Upper lobe of left lung (tissue), 6 donors: ENCODE results near the gene STAT5B. TPM values are rescaled to one million over a fixed set of nuclear protein-coding genes. Genes with fewer than 3 reads are reported as not detected.

Experiments
- ATAC-seq, 2 donors: fragments of 200-7000 bp; cut with Tn5 transposase; one replicate each; pipeline ENCODE4 v1.9.1; 2022; ENCODE audit warnings: mild to moderate bottlenecking in 2 of 2, moderate library complexity in 2 of 2; ENCODE audit not compliant: low FRiP score in 2 of 2
- DNase-seq, 2 donors: peaks; one replicate each; pipeline ENCODE4 v3.0.0-alpha.2; 2019 to 2020
- H3K27ac ChIP-seq, 4 donors: fragments of 200-600 bp; sonication (generic); one replicate each; pipeline ENCODE4 v1.5.1; 2016 to 2019
- H3K27me3 ChIP-seq, 4 donors: fragments of 200-600 bp; sonication (generic); one replicate each; pipeline ENCODE4 v1.5.1; 2017 to 2019
- H3K36me3 ChIP-seq, 4 donors: fragments of 200-600 bp; sonication (generic); one replicate each; pipeline ENCODE4 v1.5.1; 2016 to 2019
- H3K4me1 ChIP-seq, 4 donors: fragments of 200-600 bp; sonication (generic); one replicate each; pipeline ENCODE4 v1.5.1; 2018 to 2019
- H3K4me3 ChIP-seq, 4 donors: fragments of 200-600 bp; sonication (generic); one replicate each; pipeline ENCODE4 v1.5.1; 2017 to 2019; ENCODE audit warnings: mild to moderate bottlenecking in 2 of 4, moderate library complexity in 1 of 4
- H3K9me3 ChIP-seq, 4 donors: fragments of 200-600 bp; sonication (generic); one replicate each; pipeline ENCODE4 v1.5.1; 2018 to 2019
- CTCF ChIP-seq, 6 experiments: fragments of 450-650 bp in 4 of 6; fragments of 200-600 bp in 2 of 6; sonication (generic) in 2 of 6; IDR thresholded peaks; one replicate each; pipeline ENCODE4 v1.5.1; 2016 to 2019; ENCODE audit warnings: antibody characterized with exemption in 6 of 6
- EP300 ChIP-seq, 4 donors: sonication (generic); formaldehyde crosslinking; IDR thresholded peaks; one replicate each; pipeline ENCODE4 v1.5.1; 2017; ENCODE audit warnings: antibody characterized with exemption in 4 of 4, control low read depth in 2 of 4
- POLR2A ChIP-seq, 4 donors: fragments of 450-650 bp; IDR thresholded peaks; one replicate each; pipeline ENCODE4 v1.5.1; 2016 to 2017; ENCODE audit warnings: antibody characterized with exemption in 4 of 4, mild to moderate bottlenecking in 2 of 4
- POLR2AphosphoS5 ChIP-seq, 2 donors: sonication (generic); formaldehyde crosslinking; IDR thresholded peaks; one replicate each; pipeline ENCODE4 v1.5.1; 2017; ENCODE audit warnings: antibody characterized with exemption in 2 of 2
- WGBS, 2 donors: methylation state at CpG; one replicate each; pipeline ENCODE4 v1.1.5; 2017 to 2018; 5-methylcytosine and 5-hydroxymethylcytosine counted together
- total RNA-seq, 6 donors: library from RNA; depleted of rRNA in 4 of 6; stranded (reverse); fragments of >200 nt in 4 of 6; gene quantifications; one replicate each; pipeline versions ENCODE4 v1.1.0 to v1.2.1, GENCODE V29; 2016 to 2021
- donor health status: DM: no; HTN: no; CAD: no; lungs with moderate emphysema.
- donor health status: DM: no; HTN: yes; CAD: no; lungs with severe emphysema.

Gene STAT5B
- total RNA-seq, 6 donors from 2014 or later: 48.6 to 115 (median 66.3) TPM

GRCh38 chr17:42310787-42311215, 34.6 kb upstream of the STAT5B start:
- Histone ChIP-seq H3K4me1 (peaks cover 34 to 51% (median 47%) of the 10 kb centered on the region in 4 donors), H3K27ac (peak overlapping the region; percentile 32 to 80 (median 75)), H3K27me3 (no peaks in the 10 kb centered on the region), H3K4me3 (no peak overlapping the region), H3K36me3 (peaks cover 31 to 90% (median 71%) of the 10 kb centered on the region in 4 donors), H3K9me3 (no peaks in the 10 kb centered on the region)
- DNase-seq (no peak), ATAC-seq (no peak)
- TF ChIP-seq EP300 (IDR thresholded peaks at IDR 0.05) (no peak), POLR2A (IDR thresholded peaks at IDR 0.05) (no peak), POLR2AphosphoS5 (IDR thresholded peaks at IDR 0.05) (no peak), CTCF (IDR thresholded peaks at IDR 0.05) (no peak)
- WGBS, 2 donors: 71 to 73% methylated on average over 6 to 9 of the region's 9 CpGs

- H3K27ac ChIP-seq: peak overlapping the region in 3 of 4 donors; percentile 74 to 80 (median 76)
- TF ChIP-seq POLR2A (IDR thresholded peaks at IDR 0.05) (no peak), CTCF (IDR thresholded peaks at IDR 0.05) (no peak), EP300 (IDR thresholded peaks at IDR 0.05) (no peak), POLR2AphosphoS5 (IDR thresholded peaks at IDR 0.05) (no peak)
- ATAC-seq: no peak
Measured at GRCh38 chr17:42309986-42310786, 34.0 kb upstream of the STAT5B start.

GRCh38 chr17:42309142-42309541, 33.0 kb upstream of the STAT5B start:
- WGBS, 2 donors: 80 to 98% methylated on average over 1 to 4 of the region's 9 CpGs
- DNase-seq: no peak

More at GRCh38 chr17:42309986-42310786, 34.0 kb upstream of the STAT5B start:
- 83 to 85% methylated on average over 15 to 19 of the region's 19 CpGs for WGBS, 2 donors
- Histone ChIP-seq H3K36me3 (peaks cover 25 to 90% (median 70%) of the 10 kb centered on the region in 4 donors), H3K9me3 (no peaks in the 10 kb centered on the region), H3K4me3 (no peak overlapping the region), H3K4me1 (peaks cover 33 to 47% (median 44%) of the 10 kb centered on the region in 4 donors), H3K27me3 (no peaks in the 10 kb centered on the region)
- no peak for DNase-seq

GRCh38 chr17:42308446-42308845, 32.3 kb upstream of the STAT5B start:
- ATAC-seq (no peak), DNase-seq (no peak)
- Histone ChIP-seq H3K36me3 (peaks cover 14 to 90% (median 68%) of the 10 kb centered on the region in 4 donors), H3K27me3 (no peaks in the 10 kb centered on the region), H3K4me3 (no peak overlapping the region), H3K4me1 (peaks cover 25 to 30% (median 28%) of the 10 kb centered on the region in 4 donors), H3K27ac (peak overlapping the region in 1 of 4 donors; percentile 7), H3K9me3 (no peaks in the 10 kb centered on the region)
- 88 to 93% methylated on average over 5 to 7 of the region's 7 CpGs for WGBS, 2 donors
- TF ChIP-seq POLR2AphosphoS5 (IDR thresholded peaks at IDR 0.05): no peak
- TF ChIP-seq CTCF (IDR thresholded peaks at IDR 0.05): no peak
- TF ChIP-seq POLR2A (IDR thresholded peaks at IDR 0.05): no peak
- no peak for TF ChIP-seq EP300 (IDR thresholded peaks at IDR 0.05)

More at GRCh38 chr17:42309142-42309541, 33.0 kb upstream of the STAT5B start:
- H3K27ac ChIP-seq: peak overlapping the region in 2 of 4 donors; percentile 3 to 27
- no peak overlapping the region for H3K4me3 ChIP-seq
- no peaks in the 10 kb centered on the region for H3K9me3 ChIP-seq
- peaks cover 29 to 37% (median 34%) of the 10 kb centered on the region in 4 donors for H3K4me1 ChIP-seq
- TF ChIP-seq POLR2A (IDR thresholded peaks at IDR 0.05) (no peak), CTCF (IDR thresholded peaks at IDR 0.05) (no peak), EP300 (IDR thresholded peaks at IDR 0.05) (no peak), POLR2AphosphoS5 (IDR thresholded peaks at IDR 0.05) (no peak)
- ATAC-seq: no peak
- H3K27me3 ChIP-seq: no peaks in the 10 kb centered on the region
- peaks cover 21 to 90% (median 69%) of the 10 kb centered on the region in 4 donors for H3K36me3 ChIP-seq
